PFSK-1 (cell line): ENCODE measurements around the gene MCOLN3.

Source experiments
- POLR2AphosphoS5 ChIP-seq: IDR thresholded peaks from 2 replicates; pipeline ENCODE4 v1.6.1; 2012; ENCODE audit warnings: low read depth, mild to moderate bottlenecking, control low read depth, low read length, moderate library complexity
- REST ChIP-seq, 2 experiments: IDR thresholded peaks; 2 replicates each; pipeline versions ENCODE4 v1.6.1 to v1.8.0; 2011 to 2012; ENCODE audit warnings: low read depth in 2 of 2, low read length in 2 of 2, control low read depth in 1 of 2, inconsistent platforms in 1 of 2, mild to moderate bottlenecking in 1 of 2, moderate library complexity in 1 of 2; ENCODE audit not compliant: insufficient read depth in 1 of 2
- TAF1 ChIP-seq: IDR thresholded peaks from 2 replicates; pipeline ENCODE4 v1.6.1; 2012; ENCODE audit warnings: low read length, control low read depth, borderline replicate concordance; ENCODE audit not compliant: insufficient read depth

- TF ChIP-seq POLR2AphosphoS5, result no peak
- TF ChIP-seq REST (IDR thresholded peaks at IDR 0.05; ENCODE audit: insufficient read depth in 1 of 2, low read depth in 2 of 2, low read length in 2 of 2), result no peak
- TF ChIP-seq TAF1, result no peak
Measured at GRCh38 chr1:84988588-84988987, 59.7 kb downstream of the MCOLN3 start.
